Lung (tissue), 12 donors: ENCODE measurements around the gene ATG7. TPM values are rescaled to one million over a fixed set of nuclear protein-coding genes. Genes with fewer than 3 reads are reported as not detected.
"Not testable (repeated sequence)": the region's sequence is repeated elsewhere in the genome, so short reads cannot be mapped to it uniquely, and the experiment has no call there.

Experiments used
- ATAC-seq: fragments of 200-7000 bp; cut with Tn5 transposase; one replicate; pipeline ENCODE4 v1.9.1; 2020; ENCODE audit warnings: moderate number of reproducible peaks; ENCODE audit not compliant: insufficient read depth, low FRiP score
- DNase-seq, 3 donors: peaks; one replicate each; pipeline ENCODE4 v3.0.0-alpha.2; 2013 to 2017
- H3K27ac ChIP-seq, 2 donors: one replicate each; pipeline ENCODE4 v1.5.1; 2013; ENCODE audit warnings: mild to moderate bottlenecking in 2 of 2, moderate library complexity in 2 of 2, control low read depth in 1 of 2, inconsistent platforms in 1 of 2, low read depth in 1 of 2, low read length in 1 of 2
- H3K27me3 ChIP-seq, 3 donors: one replicate each; pipeline ENCODE4 v1.5.1; 2013; ENCODE audit warnings: low read length in 2 of 3; ENCODE audit not compliant: control insufficient read depth in 3 of 3, insufficient read depth in 3 of 3
- H3K36me3 ChIP-seq, 4 donors: one replicate each; pipeline ENCODE4 v1.5.1; 2013; ENCODE audit warnings: low read length in 4 of 4, mild to moderate bottlenecking in 1 of 4, moderate library complexity in 1 of 4; ENCODE audit not compliant: control insufficient read depth in 4 of 4, insufficient read depth in 4 of 4
- H3K4me1 ChIP-seq, 5 donors: one replicate each; pipeline ENCODE4 v1.5.1; 2013; ENCODE audit warnings: low read length in 5 of 5, mild to moderate bottlenecking in 2 of 5, moderate library complexity in 1 of 5; ENCODE audit not compliant: control insufficient read depth in 5 of 5, insufficient read depth in 5 of 5
- H3K4me3 ChIP-seq: one replicate; pipeline ENCODE4 v1.5.1; 2013; ENCODE audit warnings: mild to moderate bottlenecking, control low read depth, moderate library complexity
- H3K9ac ChIP-seq, 2 donors: one replicate each; pipeline ENCODE4 v1.5.1; 2013; ENCODE audit warnings: low read length in 2 of 2, control low read depth in 1 of 2; ENCODE audit not compliant: insufficient read depth in 1 of 2
- H3K9me3 ChIP-seq, 4 donors: one replicate each; pipeline ENCODE4 v1.5.1; 2013; ENCODE audit warnings: low read length in 3 of 4, mild to moderate bottlenecking in 1 of 4, moderate library complexity in 1 of 4; ENCODE audit not compliant: control insufficient read depth in 4 of 4, insufficient read depth in 3 of 4
- WGBS, 2 donors: extraction: QIAGEN DNeasy Blood & Tissue Kit; methylation state at CpG; one replicate each; pipeline ENCODE4 v1.1.7; 2013; 5-methylcytosine and 5-hydroxymethylcytosine counted together
- polyA plus RNA-seq, 2 donors: library from polyadenylated mRNA; stranded (reverse); fragments of 200-250 nt; gene quantifications; one replicate each; pipeline ENCODE4 v1.2.1, GENCODE V29; 2013
- total RNA-seq, 2 donors: library from RNA; depleted of rRNA in 1 of 2; stranded (reverse); fragments of >200 nt in 1 of 2; gene quantifications; one replicate each; pipeline ENCODE4 v1.2.1, GENCODE V29; 2014 to 2021
- TF ChIP-seq, protein P1 (sequence below): IDR thresholded peaks from 2 replicates; pipeline ENCODE4 v1.5.1; 2012; ENCODE audit warnings: mild to moderate bottlenecking; ENCODE audit errors: control extremely low read depth, extremely low read depth
- donor health status: control.
- donor health status: control.
- donor health status: Bipolar disorder and iron deficiency.
- donor health status: healthy.
- donor health status: DM: yes; HTN: yes; CAD: no.

ATG7 gene
- total and polyA plus RNA-seq, 4 donors = 11.2 to 72.0 (median 53.3) TPM

DNA sequence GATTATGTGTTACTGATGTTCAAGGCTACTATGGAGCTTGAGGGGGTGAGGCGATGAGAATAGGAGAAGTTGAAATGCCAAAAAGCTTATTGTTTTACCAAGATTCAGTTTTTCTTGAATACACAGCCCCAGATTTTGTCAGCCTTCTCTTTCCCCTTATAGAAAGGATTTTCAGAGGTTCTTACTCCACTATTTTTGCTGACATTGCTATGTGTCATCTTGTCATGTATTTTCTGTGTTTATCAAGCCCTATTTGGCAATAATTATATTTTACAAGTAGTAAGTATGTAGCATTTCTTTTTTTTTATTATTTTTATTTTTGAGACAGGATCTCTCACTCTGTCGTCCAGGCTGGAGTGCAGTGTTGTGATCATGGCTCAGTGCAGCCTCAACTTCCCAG lies 133.1 kb downstream of the ATG7 start:
- Histone ChIP-seq H3K9me3 (peaks cover 0 to 9% (median 4%) of the 10 kb centered on the region in 4 donors), H3K36me3 (peaks cover 0 to 8% (median 0%) of the 10 kb centered on the region in 4 donors), H3K4me1 (no peaks in the 10 kb centered on the region), H3K9ac (no peak overlapping the region), H3K4me3 (no peak overlapping the region), H3K27ac (no peak overlapping the region), H3K27me3 (no peaks in the 10 kb centered on the region)
- WGBS, 2 donors = 94 to 96% methylated on average over 2 of the region's 2 CpGs
- DNase-seq (no peak), ATAC-seq (no peak)
- TF ChIP-seq, protein P1, sequence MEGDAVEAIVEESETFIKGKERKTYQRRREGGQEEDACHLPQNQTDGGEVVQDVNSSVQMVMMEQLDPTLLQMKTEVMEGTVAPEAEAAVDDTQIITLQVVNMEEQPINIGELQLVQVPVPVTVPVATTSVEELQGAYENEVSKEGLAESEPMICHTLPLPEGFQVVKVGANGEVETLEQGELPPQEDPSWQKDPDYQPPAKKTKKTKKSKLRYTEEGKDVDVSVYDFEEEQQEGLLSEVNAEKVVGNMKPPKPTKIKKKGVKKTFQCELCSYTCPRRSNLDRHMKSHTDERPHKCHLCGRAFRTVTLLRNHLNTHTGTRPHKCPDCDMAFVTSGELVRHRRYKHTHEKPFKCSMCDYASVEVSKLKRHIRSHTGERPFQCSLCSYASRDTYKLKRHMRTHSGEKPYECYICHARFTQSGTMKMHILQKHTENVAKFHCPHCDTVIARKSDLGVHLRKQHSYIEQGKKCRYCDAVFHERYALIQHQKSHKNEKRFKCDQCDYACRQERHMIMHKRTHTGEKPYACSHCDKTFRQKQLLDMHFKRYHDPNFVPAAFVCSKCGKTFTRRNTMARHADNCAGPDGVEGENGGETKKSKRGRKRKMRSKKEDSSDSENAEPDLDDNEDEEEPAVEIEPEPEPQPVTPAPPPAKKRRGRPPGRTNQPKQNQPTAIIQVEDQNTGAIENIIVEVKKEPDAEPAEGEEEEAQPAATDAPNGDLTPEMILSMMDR = no peak

DNA sequence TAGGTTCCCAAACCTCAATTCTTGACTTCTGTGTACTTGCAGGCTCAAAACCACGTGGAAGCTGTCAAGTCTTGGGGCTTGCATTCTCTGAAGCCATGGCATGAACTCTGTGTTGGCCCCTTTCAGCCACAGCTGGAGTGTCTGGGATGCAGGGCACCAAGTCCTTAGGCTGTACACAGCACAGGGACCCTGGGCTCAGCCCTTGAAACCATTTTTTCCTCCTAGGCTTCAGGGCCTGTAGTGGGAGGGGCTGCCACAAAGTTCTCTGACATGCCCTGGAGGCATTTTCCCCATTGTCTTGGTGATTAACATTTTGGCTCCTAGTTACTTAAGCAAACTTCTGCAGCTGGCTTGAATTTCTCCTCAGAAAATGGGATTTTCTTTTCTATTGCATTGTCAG lies 135.4 kb downstream of the ATG7 start:
- WGBS, 2 donors = 95 to 100% methylated on average over 1 of the region's 1 CpG
- TF ChIP-seq, protein P1 = no peak
- DNase-seq = no peak

DNA sequence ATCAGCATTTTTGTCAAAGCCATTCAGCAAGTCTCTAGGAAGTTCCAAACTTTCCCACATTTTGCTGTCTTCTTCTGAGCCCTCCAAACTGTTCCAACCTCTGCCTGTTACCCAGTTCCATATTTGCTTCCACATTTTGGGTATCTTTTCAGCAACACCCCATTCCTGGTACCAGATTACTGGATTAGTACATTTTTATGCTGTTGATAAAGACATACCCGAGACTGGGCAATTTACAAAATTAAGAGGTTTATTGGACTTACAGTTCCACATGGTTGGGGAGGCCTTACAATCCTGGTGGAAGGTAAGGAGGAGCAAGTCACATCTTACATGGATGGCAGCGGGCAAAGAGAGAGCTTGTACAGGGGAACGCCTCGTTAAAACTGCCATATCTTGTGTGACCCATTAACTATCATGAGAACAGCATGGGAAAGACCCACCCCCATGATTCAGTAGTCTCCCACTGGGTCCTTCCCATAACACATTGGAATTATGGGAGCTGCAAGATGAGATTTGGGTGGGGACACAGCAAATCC lies 136.2 kb downstream of the ATG7 start:
- WGBS, 2 donors = 98 to 99% methylated on average over 4 of the region's 4 CpGs
- ATAC-seq = not testable (repeated sequence)

More for the DNA sequence above, 135.4 kb downstream of the ATG7 start:
- Histone ChIP-seq H3K4me3 (no peak overlapping the region), H3K27ac (no peak overlapping the region), H3K4me1 (no peaks in the 10 kb centered on the region), H3K27me3 (no peaks in the 10 kb centered on the region), H3K9me3 (peaks cover 0 to 9% (median 4%) of the 10 kb centered on the region in 4 donors), H3K36me3 (peaks cover 0 to 8% (median 0%) of the 10 kb centered on the region in 4 donors), H3K9ac (no peak overlapping the region)
- ATAC-seq = no peak

DNA sequence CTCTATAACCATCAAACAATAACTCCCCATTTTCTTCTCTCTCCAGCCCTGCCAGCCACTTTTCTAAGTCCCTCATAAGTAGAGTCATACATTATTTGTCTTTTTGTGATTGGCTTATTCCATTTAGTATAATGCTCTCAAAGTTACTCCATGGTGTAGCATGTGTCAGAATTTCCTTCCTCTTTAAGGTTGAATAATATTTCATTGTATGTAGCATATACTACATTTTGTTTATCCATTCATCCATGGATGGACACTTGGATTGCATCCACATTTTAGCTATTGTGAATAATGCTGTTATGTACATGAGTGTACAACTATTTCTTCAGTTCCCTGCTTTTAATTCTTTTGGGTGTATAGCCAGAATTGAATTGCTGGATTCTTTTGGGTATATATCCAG lies 138.4 kb downstream of the ATG7 start:
- H3K4me1 ChIP-seq = no peaks in the 10 kb centered on the region
- no peak for ATAC-seq

More for the DNA sequence above, 136.2 kb downstream of the ATG7 start:
- not testable (repeated sequence) for H3K27ac ChIP-seq, DNase-seq, H3K27me3 ChIP-seq, H3K4me1 ChIP-seq, H3K4me3 ChIP-seq, H3K36me3 ChIP-seq, H3K9me3 ChIP-seq, H3K9ac ChIP-seq

More for the DNA sequence above, 138.4 kb downstream of the ATG7 start:
- no peak for DNase-seq
- Histone ChIP-seq H3K36me3 (peaks cover 0 to 8% (median 1%) of the 10 kb centered on the region in 4 donors), H3K27ac (no peak overlapping the region), H3K9me3 (peaks cover 0 to 12% (median 6%) of the 10 kb centered on the region in 4 donors), H3K4me3 (no peak overlapping the region), H3K27me3 (no peaks in the 10 kb centered on the region), H3K9ac (no peak overlapping the region)
- TF ChIP-seq, protein P1 = no peak
